Mesenteric fat pad (tissue), 1 donor: ENCODE results near the gene VBP1. TPM values are rescaled to one million over a fixed set of nuclear protein-coding genes. Genes with fewer than 3 reads are reported as not detected.
"Not testable (repeated sequence)": the region's sequence is repeated elsewhere in the genome, so short reads cannot be mapped to it uniquely, and the experiment has no call there.

ENCODE experiments used
- DNase-seq: peaks from one replicate; pipeline ENCODE4 v3.0.0-alpha.2; 2020; ENCODE audit warnings: low spot score
- total RNA-seq: library from RNA; stranded (reverse); fragmentation: NEBNext Ultra II Directional; extraction: Animal tissue kit (Norgen Biotek cat#: 25700); gene quantifications from one replicate; pipeline ENCODE4 v1.2.1, GENCODE V29; 2021
- donor health status: DM: yes; HTN: yes; CAD: no.

The VBP1 gene
- total RNA-seq, 1 donor from 2014 or later: 32.3 TPM

- DNase-seq: no peak
Measured at GRCh38 chrX:155263854-155264628, 47.8 kb downstream of the VBP1 start, which contains the start of gene RAB39B. Gene RAB39B (minus strand): TSS chrX:155264491. CDS start chrX:155264288, 203 bp downstream.

GRCh38 chrX:155266439-155266838, 50.2 kb downstream of the VBP1 start:
- DNase-seq: no peak

GRCh38 chrX:155267995-155268394, 51.7 kb downstream of the VBP1 start:
- not testable (repeated sequence) for DNase-seq

- no peak for DNase-seq
Measured at GRCh38 chrX:155270969-155271368, 54.7 kb downstream of the VBP1 start.

GRCh38 chrX:155279873-155280272, 63.6 kb downstream of the VBP1 start:
- DNase-seq: no peak

Other genes with a start within 250 kb of the VBP1 start
- 43.5 TPM for gene F8, start 193.7 kb upstream of the VBP1 start, total RNA-seq
- 116 TPM for gene FUNDC2, start 189.6 kb upstream of the VBP1 start, total RNA-seq
- gene CMC4, start 145.3 kb upstream of the VBP1 start, total RNA-seq: 6.8 TPM
- gene MTCP1, start 145.3 kb upstream of the VBP1 start, total RNA-seq: 26.3 TPM
- gene BRCC3, start 145.0 kb upstream of the VBP1 start, total RNA-seq: 20.5 TPM
- gene RAB39B, start 48.0 kb downstream of the VBP1 start, total RNA-seq: 0.13 TPM
- 20.8 TPM for gene CLIC2, start 118.2 kb downstream of the VBP1 start, total RNA-seq
- gene F8A2, start 165.6 kb downstream of the VBP1 start, total RNA-seq: not detected
- gene F8A3, start 242.2 kb downstream of the VBP1 start, total RNA-seq: 19.4 TPM